T47D (cell line): ENCODE data around the gene LRIT1.

Source experiments
- DNase-seq, 2 experiments: peaks; one replicate each; pipeline versions ENCODE4 v3.0.0 to v3.0.0-alpha.2; 2011 to 2012; ENCODE audit warnings: low read depth in 1 of 2, low spot score in 1 of 2
- JUND ChIP-seq: IDR thresholded peaks from 2 replicates; pipeline ENCODE4 v1.6.1; 2012; ENCODE audit warnings: low read depth
- in situ Hi-C: cut with HindIII; loops from 2 replicates; pipeline ENCODE4 v1.10.0; 2016; ENCODE audit warnings: low sequenced_read_pairs, low pct_unique_long_range_greater_than_20kb

LRIT1 gene

DNA sequence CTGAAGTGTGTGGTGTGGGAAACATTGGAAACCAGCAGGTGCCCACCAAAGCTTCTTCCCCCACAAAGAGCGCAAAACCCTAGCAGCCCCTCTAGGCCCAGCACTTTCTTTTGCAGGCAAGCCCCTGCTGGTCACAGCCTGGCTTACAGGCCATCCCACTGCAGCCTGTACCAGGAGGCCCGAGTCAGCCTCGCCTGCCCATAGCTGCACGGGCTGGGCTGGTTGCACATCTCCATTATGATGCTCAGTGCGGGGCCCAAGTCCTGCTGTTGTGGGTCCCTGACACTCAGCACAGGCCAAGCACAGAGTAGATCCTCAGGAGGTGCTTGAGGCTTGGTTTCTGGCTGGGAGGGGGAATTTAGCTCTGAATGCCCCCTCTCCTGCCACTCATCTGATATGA is 39.0 kb downstream of the LRIT1 start:
- TF ChIP-seq JUND = no peak
- in situ Hi-C loops = no loop called here
- DNase-seq = no peak

DNA sequence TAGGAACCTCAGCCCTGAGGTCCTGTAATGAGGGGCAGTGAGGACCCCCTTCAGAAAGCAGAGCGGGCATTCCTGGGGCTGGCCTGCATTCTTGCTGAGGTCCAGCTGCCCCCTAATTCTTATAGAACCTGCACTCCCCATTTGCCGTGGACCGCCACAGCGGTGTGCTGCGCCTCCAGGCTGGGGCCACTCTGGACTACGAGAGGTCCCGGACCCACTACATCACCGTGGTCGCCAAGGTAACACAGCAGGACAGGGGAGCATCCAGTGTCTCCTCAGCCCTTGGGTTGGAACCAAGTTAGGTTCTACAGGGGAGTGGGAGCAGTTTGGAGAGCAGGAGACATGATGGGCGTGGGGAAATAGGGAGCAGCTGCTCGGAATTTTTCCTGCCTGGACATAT is 39.7 kb downstream of the LRIT1 start:
- DNase-seq = no peak
- in situ Hi-C loops = no loop called here
- no peak for TF ChIP-seq JUND

DNA sequence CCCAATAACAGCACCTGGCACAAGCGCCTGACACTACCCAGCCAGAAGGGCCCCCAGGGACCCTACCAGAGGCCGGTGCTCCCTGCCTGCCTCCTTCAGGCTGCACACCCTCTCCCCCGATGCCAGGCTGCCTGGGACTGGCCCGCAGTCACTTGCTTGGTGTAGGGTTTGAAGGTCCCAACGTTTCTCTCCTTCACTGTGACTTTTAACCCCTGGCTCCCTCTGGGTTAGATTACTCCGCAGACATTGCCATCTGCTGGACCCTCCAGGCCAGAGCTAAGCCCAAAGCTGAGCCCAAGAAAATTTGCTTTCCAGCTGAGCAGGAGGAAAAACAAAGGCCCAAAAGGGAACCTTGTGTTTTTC is 40.1 kb downstream of the LRIT1 start:
- in situ Hi-C loops = no loop called here
- no peak for TF ChIP-seq JUND
- DNase-seq = no peak

DNA sequence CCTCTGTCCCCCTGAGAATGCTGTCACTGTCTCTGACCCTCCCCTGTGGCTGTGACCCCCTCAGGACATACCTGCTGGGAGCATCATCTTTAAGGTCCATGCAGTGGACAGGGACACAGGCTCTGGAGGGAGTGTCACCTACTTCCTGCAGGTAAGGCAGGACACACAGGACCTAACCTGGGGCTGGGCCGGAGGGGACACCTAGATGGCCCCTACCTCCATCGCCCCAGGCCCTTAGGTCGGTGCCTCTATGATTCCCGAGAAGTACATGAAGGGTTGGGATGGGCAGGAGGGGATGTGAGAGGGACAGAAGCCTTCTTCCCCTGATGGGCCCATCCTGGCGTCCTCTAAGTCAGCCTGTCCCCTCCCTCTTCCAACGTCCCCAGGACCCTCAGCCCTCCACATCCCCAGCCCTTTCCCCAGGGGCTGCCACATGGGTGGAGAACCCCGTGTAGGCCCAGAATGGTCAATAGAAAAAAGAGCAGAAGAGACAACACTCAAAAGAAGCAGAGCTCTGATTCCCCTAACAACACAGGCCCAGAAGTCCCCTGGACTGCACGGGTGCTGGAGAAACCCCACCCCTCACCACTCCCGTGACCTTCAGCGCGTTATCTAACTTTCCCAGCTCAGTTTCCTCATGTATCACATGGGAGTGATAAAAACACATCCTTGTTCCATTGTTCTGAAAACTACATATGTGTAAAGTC is 40.7 kb downstream of the LRIT1 start:
- no peak for DNase-seq
- no peak for TF ChIP-seq JUND
- in situ Hi-C loops = no loop called here

DNA sequence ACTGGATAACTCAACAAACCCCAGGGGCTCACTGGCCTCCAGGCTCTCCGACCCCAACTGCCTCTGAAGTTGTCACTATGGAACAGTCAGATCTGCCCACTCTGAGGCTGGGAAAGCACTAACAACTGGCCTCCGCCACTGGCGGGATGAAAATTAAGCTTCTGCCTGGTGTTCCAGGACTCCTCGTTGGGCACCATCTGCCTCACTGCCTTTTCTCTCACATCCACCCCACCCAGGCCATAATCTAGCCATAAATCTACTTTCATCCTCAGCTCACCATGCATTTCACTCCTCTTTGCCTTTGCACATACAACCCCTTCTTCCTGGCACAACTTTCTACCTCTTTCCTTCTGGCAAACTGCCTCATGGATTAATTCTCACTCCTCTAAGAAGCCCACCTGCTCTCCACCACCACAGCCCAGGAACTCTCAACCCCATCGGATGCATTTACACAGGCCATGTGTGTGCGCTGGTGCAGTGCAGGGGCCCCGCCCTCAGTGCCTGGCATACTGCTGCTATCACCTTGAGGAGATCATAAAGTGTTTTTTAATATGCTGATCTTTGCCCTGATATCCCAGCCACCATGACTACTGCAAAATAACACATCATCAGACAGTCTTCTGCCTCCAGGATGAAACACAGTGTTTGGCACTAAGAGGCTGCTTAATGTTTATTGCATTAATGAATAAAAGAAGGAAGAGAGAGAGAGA is 43.0 kb downstream of the LRIT1 start:
- no peak for DNase-seq
- in situ Hi-C loops = no loop called here
- no peak for TF ChIP-seq JUND

DNA sequence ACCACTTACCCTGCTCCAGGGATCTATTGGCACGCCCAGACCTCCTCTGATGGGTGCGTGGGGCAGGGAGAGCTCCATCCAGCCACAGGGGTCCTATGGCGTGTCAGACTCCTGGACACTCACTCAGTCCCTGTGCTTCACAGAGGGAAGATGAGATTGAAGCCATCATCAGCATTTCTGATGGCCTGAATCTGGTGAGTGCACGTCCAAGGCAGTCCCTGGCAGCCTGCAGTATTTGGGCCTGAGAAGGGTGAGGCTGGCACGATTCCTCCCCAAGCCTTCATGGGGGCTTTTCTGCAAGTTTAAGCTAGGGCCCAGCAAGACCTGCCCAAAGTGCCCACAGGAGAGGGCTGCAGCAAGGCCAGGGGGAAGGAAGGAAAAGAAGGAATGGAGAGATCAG is 43.7 kb downstream of the LRIT1 start:
- TF ChIP-seq JUND = no peak
- no peak for DNase-seq
- in situ Hi-C loops = no loop called here

DNA sequence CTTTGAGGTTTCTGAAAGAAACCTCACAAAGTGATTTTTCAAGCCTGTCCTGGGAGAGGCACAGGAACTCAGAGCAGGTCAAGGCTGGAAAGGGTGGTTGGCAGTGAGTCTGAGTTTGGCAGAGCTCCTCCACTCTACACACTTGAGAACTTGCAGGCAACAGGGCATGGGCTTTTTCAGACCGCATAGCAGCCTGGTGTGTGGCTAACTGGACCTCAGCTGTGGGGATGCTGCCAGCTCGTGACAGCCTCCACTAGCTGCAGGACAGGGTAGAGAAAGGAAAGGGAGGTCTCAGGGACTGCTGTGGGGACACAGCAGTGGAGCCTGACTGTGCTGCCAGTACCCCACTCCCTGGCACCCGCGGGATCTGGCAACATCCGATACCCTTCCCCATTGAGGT is 44.4 kb downstream of the LRIT1 start:
- no peak for DNase-seq
- TF ChIP-seq JUND = no peak
- in situ Hi-C loops = no loop called here

DNA sequence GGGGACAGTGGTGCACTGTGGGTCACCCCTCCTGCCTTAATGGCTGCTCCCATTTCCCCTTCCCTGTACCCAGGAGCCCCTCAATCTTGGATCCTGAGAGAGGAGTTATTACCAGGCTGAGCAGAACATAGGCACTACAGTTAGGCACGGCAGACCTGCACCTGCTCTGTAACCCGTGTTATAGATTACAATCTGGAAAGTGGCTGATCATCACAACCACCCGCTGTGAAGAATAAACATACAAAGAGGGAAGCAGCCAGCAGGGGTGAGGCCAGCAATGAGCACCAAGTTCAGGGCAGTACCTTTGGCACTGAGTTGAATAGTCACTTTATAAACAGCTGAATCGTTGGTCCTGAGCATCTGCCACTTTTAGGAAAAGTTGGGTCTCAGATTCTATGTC is 45.3 kb downstream of the LRIT1 start:
- in situ Hi-C loops = no loop called here
- DNase-seq = peak; percentile 53 to 73
- no peak for TF ChIP-seq JUND

DNA sequence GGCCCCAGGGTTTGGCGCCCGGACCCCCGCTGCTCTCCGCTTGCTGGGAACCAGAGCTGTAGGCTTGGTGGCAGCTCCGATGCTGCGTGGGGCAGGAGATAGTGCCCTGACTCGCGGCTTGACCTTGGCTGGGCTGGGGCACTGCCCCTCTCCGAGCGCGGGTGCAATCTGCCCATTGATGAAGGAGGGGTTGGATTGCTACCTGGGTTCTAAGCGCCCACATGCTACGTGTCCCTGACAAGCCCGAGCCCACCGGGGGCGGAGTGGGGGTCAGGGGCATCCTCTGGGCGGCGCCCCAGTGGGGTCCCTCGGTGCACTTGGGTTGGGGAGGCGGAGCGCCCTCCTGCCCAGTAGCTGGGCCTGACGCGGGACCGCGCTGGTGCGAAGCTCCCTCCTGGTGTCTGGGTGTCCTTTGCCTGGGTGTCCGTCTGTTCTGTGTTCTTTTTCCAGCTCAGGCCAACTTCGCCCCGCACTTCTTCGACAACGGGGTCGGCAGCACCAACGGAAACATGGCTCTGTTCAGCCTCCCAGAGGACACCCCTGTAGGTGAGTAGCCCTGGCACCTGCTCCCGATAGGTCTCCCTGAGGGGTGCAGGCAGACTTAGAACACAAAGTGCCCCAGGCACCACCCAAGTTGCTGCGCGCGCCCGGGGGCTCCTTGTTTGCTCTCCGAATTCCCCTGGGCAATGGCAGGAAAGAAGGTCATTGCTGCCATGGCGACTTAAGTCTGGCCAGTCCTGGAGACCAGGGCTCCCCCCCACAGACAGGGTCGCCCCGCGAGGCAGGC is 46.1 kb downstream of the LRIT1 start:
- no peak for DNase-seq
- no peak for TF ChIP-seq JUND
- in situ Hi-C loops = no loop called here

DNA sequence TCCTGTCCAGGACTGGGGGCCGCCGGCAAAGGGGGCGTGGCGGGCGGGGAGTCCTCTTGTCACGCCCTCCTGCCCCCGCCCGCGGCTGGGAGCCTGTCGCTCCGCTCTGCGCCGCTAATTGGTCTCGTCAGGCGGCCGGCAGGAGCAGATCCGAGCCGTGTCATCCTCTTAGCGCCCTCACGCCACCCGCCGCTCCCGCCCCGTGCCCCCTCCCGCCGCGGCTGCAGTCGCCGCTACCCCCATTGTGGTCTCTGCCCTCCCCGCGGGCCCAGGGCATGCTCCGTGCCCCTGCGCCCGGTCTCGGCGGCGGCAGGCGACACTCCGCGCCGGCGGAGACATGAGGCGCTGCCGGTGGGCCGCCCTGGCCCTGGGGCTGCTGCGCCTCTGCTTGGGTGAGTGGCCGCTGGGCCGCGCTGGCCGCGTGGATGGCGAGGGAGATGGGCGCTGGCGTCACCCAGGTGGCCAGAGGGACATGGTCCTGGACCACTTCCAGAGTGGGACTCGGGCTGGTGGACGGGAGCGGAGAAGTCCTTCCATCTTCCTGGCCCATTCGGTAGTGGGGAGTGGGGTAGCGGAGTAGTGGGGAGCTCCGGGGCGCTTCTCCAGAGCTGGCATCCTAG is 46.8 kb downstream of the LRIT1 start, which contains the start of gene CDHR1:
TSS of gene CDHR1 (plus strand) at position 114 of the 620 bp plus-strand sequence. CDS start at position 338, 224 bp downstream.
- DNase-seq = no peak
- no peak for TF ChIP-seq JUND
- in situ Hi-C loops = no loop called here

DNA sequence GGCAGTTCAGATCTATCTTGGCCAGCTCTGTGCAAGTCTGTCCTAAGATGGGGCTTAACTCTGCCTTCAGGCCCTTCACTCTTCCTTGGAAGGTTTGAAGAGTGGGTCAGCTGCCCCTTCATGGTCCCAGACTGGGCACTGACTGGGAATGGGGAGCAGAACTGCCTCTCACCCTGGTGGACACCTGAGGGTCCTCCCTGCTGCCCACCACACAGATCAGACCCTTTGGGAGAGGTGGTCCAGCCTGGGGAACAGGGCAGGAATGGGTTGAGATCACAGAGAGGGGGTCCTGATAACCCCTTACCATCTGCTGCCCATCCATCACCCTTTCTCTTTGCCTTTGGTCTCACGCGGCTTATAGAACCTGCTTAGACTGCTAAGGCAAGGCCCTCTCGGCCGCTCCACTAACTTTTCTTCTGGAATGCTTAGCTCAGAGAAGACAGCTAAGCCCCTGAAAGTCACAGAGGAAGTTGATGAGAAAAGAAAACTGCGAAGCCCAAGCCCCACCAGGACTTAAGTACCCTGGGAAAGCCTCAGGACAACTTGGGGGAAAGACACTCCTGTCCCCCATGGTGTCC is 47.4 kb downstream of the LRIT1 start:
- TF ChIP-seq JUND = no peak
- no peak for DNase-seq
- in situ Hi-C loops = no loop called here

DNA sequence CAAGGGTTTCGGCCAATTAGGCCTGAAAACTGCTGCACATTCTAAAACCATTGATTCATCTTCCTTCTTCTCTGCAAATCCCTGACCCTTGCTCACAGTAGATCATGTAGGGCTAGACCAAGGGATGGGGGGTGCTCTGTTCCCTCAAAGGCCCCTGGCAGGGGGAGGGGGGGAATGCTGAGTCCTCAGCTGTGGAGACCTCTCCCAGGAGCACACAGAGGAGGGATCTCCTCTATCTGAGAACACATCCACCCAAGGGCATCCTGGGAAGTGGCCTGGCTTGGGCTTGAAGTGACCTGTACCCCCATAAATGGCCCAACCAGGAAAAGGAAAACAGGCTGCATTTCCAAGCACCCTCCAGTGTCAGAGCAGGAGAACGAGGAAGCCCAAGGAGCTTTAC is 48.0 kb downstream of the LRIT1 start:
- no peak for DNase-seq
- in situ Hi-C loops = no loop called here
- TF ChIP-seq JUND = no peak
